Activated naive CD4-positive, alpha-beta T cell treated with anti-CD3 and anti-CD28 coated beads, Interleukin-2, amount 50 U/mL, for 24 hours (primary cell): Measurements from ENCODE around the gene PDP2.
A peak's percentile ranks its signal among the peaks of the same experiment; 100 is the strongest.

ENCODE experiments used
- H3K27ac Mint-ChIP-seq: one replicate; pipeline ENCODE4 v1.8.0; 2021; ENCODE audit warnings: mild to moderate bottlenecking, mixed read lengths
- H3K27me3 Mint-ChIP-seq: one replicate; pipeline ENCODE4 v1.8.0; 2021; ENCODE audit warnings: mixed read lengths
- H3K36me3 Mint-ChIP-seq: one replicate; pipeline ENCODE4 v1.8.0; 2021; ENCODE audit warnings: mixed read lengths
- H3K4me1 Mint-ChIP-seq: one replicate; pipeline ENCODE4 v1.8.0; 2021; ENCODE audit warnings: mixed read lengths
- H3K4me3 Mint-ChIP-seq: one replicate; pipeline ENCODE4 v1.8.0; 2021; ENCODE audit warnings: mild to moderate bottlenecking, mixed read lengths
- H3K9me3 Mint-ChIP-seq: one replicate; pipeline ENCODE4 v1.8.0; 2021; ENCODE audit warnings: mixed read lengths

The PDP2 gene

DNA sequence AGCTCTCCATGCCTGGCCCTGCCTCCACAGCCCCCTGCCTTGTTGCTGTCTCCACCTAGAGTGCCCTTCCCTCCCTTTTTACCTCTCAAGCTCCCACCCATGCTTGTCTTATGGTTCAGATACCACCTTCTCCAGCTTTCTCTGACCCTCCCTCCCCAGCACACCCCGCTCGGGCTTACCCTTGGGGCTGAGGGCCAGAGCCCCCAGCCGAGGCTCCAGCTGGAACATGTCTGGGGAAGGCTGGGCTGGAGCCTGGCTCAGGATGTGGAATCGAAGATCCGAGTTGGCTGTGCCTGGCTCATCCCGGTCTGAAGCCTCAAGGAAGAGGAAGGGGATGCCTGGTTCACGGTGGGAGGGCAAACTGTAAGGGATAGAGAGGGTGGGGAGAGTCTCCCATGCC is 34.7 kb downstream of the PDP2 start:
- Mint-ChIP-seq H3K27ac (no peak overlapping the region), H3K4me1 (no peaks in the 10 kb centered on the region), H3K9me3 (no peaks in the 10 kb centered on the region), H3K27me3 (no peaks in the 10 kb centered on the region), H3K4me3 (no peak overlapping the region), H3K36me3 (no peaks in the 10 kb centered on the region)

DNA sequence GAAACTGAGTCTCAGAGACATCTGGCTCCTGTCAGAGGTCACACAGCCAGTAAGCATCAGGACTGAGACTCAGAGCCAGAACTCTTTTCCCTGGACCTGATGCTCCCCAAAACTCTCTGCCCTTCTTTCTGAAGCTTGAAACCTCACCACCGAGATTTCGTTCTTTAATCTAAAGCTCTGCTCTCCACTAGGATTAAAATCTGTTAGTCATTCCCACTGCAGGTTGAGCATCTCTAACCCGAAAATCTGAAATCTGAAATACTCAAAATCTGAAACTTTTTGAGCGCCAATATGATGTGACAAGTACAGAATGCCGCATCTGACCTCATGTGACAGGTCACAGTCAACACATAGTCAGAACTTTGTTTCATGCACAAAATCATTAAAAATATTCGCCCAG is 36.2 kb downstream of the PDP2 start:
- Mint-ChIP-seq H3K4me1 (no peaks in the 10 kb centered on the region), H3K4me3 (no peak overlapping the region), H3K27ac (no peak overlapping the region), H3K9me3 (no peaks in the 10 kb centered on the region), H3K27me3 (peaks cover 3% of the 10 kb centered on the region), H3K36me3 (no peaks in the 10 kb centered on the region)

DNA sequence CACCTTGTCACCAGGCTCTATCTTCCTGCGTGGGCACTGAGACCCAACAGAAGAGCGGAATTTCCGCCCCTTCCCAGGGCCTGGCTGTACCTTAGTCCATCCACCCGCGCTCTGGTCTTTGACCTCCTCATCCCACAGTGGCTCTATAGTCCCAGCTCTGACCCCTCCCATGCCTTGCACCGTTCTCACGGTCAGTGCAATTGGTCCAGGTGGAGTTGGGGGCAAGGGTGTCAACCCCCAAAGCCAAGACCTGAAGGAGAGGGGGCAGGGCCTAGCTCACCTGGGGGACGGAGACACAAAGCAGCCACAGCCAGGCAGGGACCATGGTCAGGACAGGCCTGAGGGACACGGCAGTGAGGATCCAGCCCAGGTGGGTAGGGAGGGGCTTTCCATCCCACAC is 37.4 kb downstream of the PDP2 start:
- Mint-ChIP-seq H3K36me3 (no peaks in the 10 kb centered on the region), H3K4me3 (no peak overlapping the region), H3K4me1 (no peaks in the 10 kb centered on the region), H3K9me3 (no peaks in the 10 kb centered on the region), H3K27ac (no peak overlapping the region), H3K27me3 (peaks cover 3% of the 10 kb centered on the region)

DNA sequence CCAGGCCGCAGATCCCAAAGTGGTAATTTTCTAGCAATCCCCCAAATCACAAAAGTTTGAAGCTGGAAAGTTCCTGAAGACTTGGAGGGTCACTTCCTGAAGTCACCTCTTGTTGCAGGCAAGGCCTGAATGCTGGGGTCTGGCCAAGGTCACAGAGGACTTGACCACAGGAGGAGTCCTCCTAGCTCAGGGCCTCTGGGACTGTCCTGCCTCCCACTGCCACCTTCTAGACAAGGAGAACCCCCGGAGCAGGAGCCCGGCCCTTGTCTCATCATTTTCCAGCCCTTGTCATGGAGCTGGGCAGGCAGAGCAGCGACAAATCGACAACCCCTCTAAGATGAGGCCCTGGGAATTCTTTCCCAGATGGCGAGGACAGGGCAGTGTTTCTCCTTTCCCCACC is 38.0 kb downstream of the PDP2 start:
- Mint-ChIP-seq H3K27me3 (peaks cover 7% of the 10 kb centered on the region), H3K4me3 (no peak overlapping the region), H3K9me3 (no peaks in the 10 kb centered on the region), H3K27ac (no peak overlapping the region), H3K4me1 (no peaks in the 10 kb centered on the region), H3K36me3 (no peaks in the 10 kb centered on the region)

DNA sequence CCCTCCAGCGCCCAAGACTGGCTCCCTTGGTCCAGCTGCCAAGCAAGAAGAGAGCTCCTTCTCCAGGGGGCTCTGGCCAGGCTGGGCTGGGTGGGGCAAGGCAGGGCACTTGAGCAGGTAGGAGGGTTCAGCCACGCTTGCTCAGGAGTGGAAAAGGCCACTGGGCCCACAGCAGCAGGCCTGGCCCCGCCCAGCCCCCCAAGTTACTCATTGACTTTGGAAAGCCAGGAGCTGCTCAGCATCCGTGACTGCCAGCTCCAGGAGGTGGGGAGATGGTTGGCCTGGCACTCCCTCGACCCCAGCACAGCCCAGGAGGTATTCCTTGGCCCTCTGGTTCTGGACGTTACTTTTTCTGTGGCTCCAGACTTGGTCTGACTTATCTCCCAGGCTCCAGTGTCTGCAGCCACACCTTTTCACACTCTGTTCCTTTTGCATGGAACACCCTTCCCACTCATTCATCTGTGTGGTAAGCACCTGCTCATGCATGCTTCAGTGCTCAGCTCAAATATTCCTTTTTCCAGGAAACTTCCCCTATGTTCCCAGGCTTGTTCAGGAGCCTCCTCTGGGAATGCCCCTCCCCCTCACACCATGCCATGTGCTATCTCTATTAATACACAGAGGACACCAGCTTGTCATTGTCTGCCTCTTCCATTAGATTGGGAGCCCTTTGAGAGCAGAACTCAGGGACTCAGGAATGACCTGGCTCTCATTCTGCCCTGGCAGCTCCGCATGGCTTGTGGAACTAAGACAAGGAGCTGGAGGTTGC is 38.7 kb downstream of the PDP2 start, which contains the start of gene CDH16:
Gene CDH16, minus strand, starts transcription at position 83 of the 766 bp plus-strand sequence. CDS start 820 bp downstream, outside the sequence.
- H3K27me3 Mint-ChIP-seq, result peaks cover 11% of the 10 kb centered on the region
- H3K4me3 Mint-ChIP-seq, result no peak within 1 kb of the TSS
- no peak within 1 kb of the TSS for H3K27ac Mint-ChIP-seq
- H3K36me3 Mint-ChIP-seq, result no peaks in the 10 kb centered on the region
- H3K4me1 Mint-ChIP-seq, result no peaks in the 10 kb centered on the region
- H3K9me3 Mint-ChIP-seq, result no peaks in the 10 kb centered on the region

DNA sequence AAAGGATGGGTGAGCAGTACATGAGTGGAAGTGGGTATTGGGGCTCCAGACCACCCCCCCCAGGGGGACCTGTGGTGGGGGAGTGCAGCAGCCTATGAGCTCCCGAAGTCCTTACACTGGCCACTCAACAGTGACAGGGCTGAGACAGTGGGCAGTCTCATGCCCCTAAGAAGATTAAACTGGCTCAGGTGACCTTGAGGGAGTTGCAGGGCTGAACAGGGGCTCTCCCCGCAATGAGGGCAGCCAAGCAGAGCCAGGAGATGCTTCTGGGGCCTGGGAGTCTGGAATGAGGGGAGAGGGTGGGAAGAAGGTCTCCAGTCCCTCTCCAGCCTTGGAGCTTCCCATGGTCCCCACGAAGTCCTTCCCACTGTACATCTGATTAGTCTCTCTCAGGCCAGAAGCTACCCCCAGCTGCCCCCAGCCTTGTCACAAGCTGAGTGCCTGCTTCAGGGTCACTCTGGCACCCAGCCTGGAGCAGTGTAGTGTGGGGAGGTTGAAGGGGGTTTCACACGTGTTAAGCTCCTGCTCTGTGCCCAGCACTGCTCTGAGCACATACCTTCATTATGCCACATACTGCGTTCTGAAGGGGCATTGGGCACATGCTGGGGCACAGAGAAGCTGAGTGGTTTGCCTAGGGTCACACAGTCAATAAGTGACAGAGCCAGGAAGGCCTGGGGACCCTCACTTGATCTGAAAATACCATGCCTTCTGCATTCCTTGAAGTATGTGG is 39.4 kb downstream of the PDP2 start:
- Mint-ChIP-seq H3K27me3 (peaks cover 13% of the 10 kb centered on the region), H3K27ac (no peak overlapping the region), H3K4me3 (no peak overlapping the region), H3K36me3 (no peaks in the 10 kb centered on the region), H3K4me1 (no peaks in the 10 kb centered on the region), H3K9me3 (no peaks in the 10 kb centered on the region)

DNA sequence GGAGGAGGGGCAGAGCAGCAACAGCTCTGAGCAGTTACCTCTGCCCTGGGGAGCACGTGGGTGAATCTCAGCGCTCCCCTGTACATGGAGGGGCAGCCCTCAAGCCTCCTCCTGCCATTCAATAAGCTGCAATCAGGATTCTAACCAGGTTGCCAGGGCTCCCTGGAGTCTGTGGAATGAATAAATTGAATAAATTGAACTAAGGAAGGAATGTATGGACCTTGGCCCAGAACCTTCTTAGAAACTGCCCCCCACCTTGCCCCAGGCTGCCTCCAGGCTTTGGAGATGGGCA is 39.9 kb downstream of the PDP2 start:
- Mint-ChIP-seq H3K9me3 (no peaks in the 10 kb centered on the region), H3K4me1 (peaks cover under 1% of the 10 kb centered on the region), H3K27ac (no peak overlapping the region), H3K27me3 (peaks cover 13% of the 10 kb centered on the region), H3K4me3 (no peak overlapping the region), H3K36me3 (no peaks in the 10 kb centered on the region)

DNA sequence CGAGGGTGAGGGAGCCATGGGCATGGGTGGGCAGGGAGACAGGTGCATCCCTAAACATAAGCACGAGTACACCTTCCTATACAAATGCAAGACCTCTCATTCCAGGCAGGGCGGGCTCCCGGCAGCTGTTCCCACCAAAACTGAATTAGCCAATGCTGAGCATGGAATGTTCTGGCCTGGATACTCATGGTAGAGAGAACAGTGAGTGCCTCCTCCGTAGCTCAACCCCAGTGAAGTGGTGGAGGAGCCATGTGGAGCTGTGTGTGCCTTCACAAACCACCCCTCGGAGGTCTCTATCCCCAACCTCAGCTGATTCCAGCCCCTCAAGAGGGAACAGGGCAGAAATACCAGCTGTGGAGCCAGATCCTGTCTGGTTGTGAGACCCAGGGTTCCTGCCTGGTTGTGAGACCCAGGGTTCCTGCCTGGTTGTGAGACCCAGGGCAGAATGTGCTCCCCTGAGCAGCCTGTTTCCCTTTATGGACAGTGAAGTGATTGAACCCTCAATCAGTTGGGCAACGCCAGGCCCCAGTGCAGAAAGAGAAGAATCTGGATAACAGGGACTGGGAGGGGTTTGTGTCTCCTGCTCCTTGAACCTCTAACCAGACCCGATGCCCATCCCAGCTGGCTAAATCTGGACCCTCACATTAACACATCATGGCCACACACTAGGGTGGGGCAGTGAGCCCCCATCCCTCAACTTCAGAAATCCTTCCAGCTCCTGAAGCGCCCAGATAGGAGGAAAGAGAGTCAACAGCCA is 40.8 kb downstream of the PDP2 start:
- H3K4me3 Mint-ChIP-seq, result no peak overlapping the region
- no peaks in the 10 kb centered on the region for H3K9me3 Mint-ChIP-seq
- no peaks in the 10 kb centered on the region for H3K36me3 Mint-ChIP-seq
- H3K27ac Mint-ChIP-seq, result no peak overlapping the region
- peaks cover 7% of the 10 kb centered on the region for H3K4me1 Mint-ChIP-seq
- peaks cover 15% of the 10 kb centered on the region for H3K27me3 Mint-ChIP-seq

DNA sequence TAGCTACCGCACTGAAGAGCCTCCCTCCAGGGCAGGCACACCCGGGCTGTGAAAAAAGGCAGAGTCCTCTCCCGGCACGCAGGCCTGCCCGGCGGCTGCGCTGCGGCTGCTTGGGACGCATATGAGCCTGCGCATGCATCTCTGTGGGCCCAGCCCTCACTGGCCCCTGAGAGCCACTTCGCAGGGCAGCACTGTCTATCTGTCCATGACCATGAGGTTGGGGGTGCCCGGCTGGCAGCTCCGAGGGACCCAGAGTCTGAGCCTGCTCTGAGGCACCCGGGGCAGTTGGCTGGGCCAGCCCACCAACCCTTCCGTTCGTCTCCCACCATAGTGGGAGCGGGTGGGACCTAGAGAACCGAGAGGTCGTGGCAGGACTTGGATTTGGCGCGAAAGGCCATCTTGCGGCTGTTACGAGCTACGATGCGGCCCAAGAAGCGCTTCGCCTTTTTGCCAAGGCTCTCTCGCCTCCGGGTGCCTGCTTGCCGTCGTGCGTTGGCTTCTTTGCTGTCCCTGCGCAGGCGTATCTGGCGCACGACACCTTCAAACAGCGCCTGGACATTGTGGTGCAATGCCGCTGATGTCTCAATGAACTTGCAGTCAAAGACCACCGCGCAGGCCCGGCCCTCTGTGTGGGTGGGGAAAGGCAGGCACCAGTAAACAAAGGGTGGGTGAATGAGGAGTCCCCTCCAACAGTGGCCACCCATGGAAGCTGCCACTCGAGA is 41.6 kb downstream of the PDP2 start:
- Mint-ChIP-seq H3K27ac (no peak overlapping the region), H3K4me1 (peaks cover 7% of the 10 kb centered on the region), H3K4me3 (no peak overlapping the region), H3K36me3 (no peaks in the 10 kb centered on the region), H3K9me3 (no peaks in the 10 kb centered on the region), H3K27me3 (peaks cover 15% of the 10 kb centered on the region)

DNA sequence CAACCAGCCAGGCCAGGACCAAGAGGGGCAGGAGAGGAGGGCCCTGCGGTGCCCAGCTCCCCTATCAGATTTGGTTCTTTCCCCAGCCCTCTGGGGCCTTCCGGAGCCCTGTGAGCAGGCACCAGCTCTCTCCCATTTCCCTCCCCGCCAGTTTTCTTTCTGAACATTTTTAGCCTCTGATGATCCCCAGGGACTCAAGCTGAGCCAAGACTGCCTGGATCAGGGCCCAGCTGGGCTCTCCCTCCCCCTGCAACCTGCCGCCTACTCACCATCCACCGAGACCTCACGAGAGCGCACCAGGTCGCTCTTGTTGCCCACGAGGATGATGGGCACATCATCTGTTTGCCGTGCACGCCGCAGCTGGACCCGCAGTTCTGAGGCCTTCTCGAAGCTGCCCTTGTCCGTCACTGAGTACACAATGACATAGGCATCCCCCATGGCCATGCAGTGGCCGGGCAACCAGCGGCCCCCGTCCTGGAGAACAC is 43.0 kb downstream of the PDP2 start:
- no peaks in the 10 kb centered on the region for H3K9me3 Mint-ChIP-seq
- H3K4me3 Mint-ChIP-seq, result no peak overlapping the region
- H3K4me1 Mint-ChIP-seq, result peaks cover 7% of the 10 kb centered on the region
- H3K27ac Mint-ChIP-seq, result peak overlapping the region; percentile 23
- H3K36me3 Mint-ChIP-seq, result no peaks in the 10 kb centered on the region
- H3K27me3 Mint-ChIP-seq, result peaks cover 15% of the 10 kb centered on the region

DNA sequence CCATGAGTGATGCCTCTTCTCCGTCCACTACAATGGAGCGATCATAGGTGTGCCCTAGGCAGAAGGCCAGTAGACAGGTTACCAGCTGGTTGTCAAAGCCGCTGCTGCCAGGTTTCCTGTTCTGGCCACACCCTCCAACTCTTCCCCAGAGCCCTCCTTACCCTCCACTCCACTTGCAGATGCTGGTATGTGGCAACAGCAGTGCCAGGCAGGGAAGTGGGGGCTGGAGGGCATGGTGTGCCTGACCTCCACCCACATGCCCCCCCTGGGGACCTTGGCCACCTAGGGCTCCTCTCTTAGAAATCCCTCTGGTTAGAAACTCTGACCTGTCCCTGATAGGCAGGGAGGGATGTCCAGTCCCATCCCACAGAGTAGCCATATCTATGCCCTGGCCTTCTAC is 43.6 kb downstream of the PDP2 start:
- peaks cover 7% of the 10 kb centered on the region for H3K4me1 Mint-ChIP-seq
- H3K27ac Mint-ChIP-seq, result no peak overlapping the region
- no peaks in the 10 kb centered on the region for H3K36me3 Mint-ChIP-seq
- no peaks in the 10 kb centered on the region for H3K9me3 Mint-ChIP-seq
- H3K4me3 Mint-ChIP-seq, result peak overlapping the region; percentile 5
- peaks cover 15% of the 10 kb centered on the region for H3K27me3 Mint-ChIP-seq

DNA sequence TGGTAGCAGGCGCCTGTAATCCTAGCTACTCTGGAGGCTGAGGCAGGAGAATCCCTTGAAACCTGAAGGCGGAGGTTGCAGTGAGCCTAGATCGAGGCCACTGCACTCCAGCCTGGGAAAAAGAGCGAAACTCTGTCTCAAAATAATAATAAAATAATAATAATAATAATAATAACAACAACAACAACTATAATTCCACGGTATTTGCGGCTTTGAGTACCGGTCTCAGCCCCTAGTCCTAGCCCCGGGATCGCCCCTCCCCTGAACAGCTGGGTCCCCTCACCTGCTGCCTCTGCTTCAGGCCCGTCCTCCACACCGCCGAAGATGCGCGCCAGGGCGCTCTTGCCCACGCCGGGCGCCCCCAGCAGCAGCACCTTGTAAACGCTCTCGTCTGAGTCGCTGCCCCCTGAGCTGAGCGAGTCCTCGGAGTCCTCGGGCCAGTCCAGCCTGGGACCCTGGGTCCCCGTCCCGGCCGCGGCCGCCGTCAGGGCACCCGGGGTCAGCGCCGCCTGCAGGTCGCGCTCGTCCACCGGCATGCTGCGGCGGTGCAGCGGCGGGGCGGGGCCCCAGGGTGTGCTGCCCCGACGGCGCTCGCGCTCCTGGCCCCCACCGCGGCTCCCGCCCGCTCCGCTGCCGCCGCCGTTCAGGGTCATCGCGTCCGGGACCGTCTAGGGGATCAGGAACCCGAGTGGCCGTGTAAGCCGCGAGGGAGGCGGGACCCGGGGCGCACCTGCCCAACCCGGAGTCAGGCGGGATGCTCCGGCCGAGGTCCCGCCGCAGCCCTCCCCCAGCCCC is 44.4 kb downstream of the PDP2 start:
- Mint-ChIP-seq H3K27ac (no peak overlapping the region), H3K4me1 (peaks cover 7% of the 10 kb centered on the region), H3K4me3 (peak overlapping the region; percentile 36), H3K27me3 (peaks cover 15% of the 10 kb centered on the region), H3K36me3 (no peaks in the 10 kb centered on the region), H3K9me3 (no peaks in the 10 kb centered on the region)

DNA sequence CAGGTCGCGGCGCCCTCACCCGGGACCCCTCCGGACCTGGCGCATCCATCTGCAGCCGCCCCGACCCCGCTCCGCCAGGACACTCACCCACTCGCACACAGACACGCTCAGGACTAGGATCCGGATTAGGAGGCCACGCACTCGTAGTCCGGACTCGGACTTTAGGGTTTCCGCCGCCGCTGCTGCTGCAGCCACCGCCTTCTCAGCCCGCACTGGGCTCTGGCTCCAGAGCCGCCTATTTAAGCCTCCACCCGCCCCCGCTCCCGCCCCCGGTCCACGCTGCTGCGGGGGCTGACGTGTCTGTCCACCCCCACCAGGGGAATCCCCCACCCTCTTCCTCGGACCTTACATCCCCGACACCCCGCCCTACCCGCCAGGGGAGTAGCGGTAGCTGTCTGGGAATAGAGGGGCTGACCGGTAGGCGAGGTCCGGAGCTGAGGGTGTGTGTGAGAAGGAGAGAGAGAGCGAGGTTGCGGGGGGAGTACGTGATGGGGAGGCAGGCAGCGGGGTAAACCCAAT is 45.1 kb downstream of the PDP2 start, which contains the start of gene RRAD:
Gene RRAD, minus strand, starts transcription at position 214 of the 519 bp plus-strand sequence. CDS start 356 bp downstream, outside the sequence.
- H3K36me3 Mint-ChIP-seq, result no peaks in the 10 kb centered on the region
- H3K27me3 Mint-ChIP-seq, result peaks cover 15% of the 10 kb centered on the region
- no peaks in the 10 kb centered on the region for H3K9me3 Mint-ChIP-seq
- H3K4me1 Mint-ChIP-seq, result peaks cover 7% of the 10 kb centered on the region
- peak within 1 kb of the TSS; percentile 73 for H3K4me3 Mint-ChIP-seq
- H3K27ac Mint-ChIP-seq, result peak within 1 kb of the TSS; percentile 35

DNA sequence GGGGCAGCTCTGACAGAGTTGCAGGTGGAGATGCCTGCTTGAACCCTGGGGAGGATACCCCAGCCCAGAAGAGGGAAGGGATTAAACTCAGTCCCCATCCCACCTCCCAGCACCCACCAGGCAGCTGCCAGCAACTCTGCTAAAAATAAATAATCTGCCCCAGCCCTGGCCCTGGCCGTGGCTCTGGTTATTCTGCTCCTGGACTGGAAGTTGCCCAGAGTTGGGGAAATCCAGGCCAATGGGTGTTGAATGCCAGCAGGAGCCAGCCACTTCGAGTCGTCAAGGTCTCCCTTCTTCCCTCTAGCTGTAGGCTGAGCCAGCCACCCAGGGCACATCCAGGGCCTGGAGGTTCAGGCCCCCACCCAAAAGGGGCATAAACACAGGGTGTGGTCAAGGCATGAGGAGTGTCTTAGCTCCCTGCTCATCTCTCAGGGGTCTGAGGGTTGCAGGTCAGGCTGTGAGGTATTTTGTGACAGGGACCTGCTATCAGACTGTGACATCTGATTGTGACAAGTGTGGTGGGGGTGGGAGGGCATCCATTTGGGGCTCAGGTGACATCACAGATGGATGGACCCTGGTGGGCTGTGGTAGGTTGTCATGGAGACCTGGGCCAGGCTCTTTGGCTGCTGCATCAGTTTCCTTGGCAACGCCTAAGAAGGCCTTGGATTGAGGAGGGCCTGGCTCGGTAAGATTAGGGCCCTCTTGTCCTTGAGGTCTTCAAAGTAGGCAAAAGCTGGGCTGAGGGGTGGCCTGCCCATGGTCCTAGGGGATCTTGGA is 46.0 kb downstream of the PDP2 start:
- Mint-ChIP-seq H3K9me3 (no peaks in the 10 kb centered on the region), H3K4me3 (no peak overlapping the region), H3K36me3 (no peaks in the 10 kb centered on the region), H3K27ac (no peak overlapping the region), H3K4me1 (peaks cover 7% of the 10 kb centered on the region), H3K27me3 (peaks cover 13% of the 10 kb centered on the region)
